Transverse colon (tissue), 3 donors: Measurements from ENCODE around the gene EHBP1.

Experiments
- CTCF ChIP-seq, 5 experiments: fragments of 200-600 bp in 3 of 5; fragments of 450-650 bp in 2 of 5; sonication (generic) in 3 of 5; IDR thresholded peaks; 1 replicate in 2 of 5; 2 replicates in 3 of 5; pipeline ENCODE4 v1.5.1; 2016 to 2017; ENCODE audit warnings: antibody characterized with exemption in 5 of 5, inconsistent platforms in 3 of 5, mild to moderate bottlenecking in 2 of 5, moderate library complexity in 1 of 5
- EP300 ChIP-seq: sonication (generic); formaldehyde crosslinking; IDR thresholded peaks from one replicate; pipeline ENCODE4 v1.6.1; 2017; ENCODE audit warnings: antibody characterized with exemption, low read depth
- POLR2A ChIP-seq: fragments of 450-650 bp; IDR thresholded peaks from one replicate; pipeline ENCODE4 v1.6.1; 2016; ENCODE audit warnings: antibody characterized with exemption, mild to moderate bottlenecking, moderate library complexity

GRCh38 chr2:62789918-62790317 is 84.4 kb downstream of the EHBP1 start:
- TF ChIP-seq POLR2A (no peak), EP300 (no peak), CTCF (IDR thresholded peaks at IDR 0.05) (no peak)
